GM18505 (cell line): ENCODE measurements around the gene NEU2.

Experiments used
- ATAC-seq: cut with Tn5 transposase; IDR thresholded peaks from one replicate; pipeline ENCODE4 v1.9.1; 2021; ENCODE audit not compliant: unreplicated experiment
- POLR2A ChIP-seq: IDR thresholded peaks from 4 replicates; pipeline ENCODE4 v1.6.1; 2011; ENCODE audit warnings: borderline replicate concordance; ENCODE audit not compliant: insufficient read depth, insufficient read length; ENCODE audit errors: extremely low read depth

The NEU2 gene

DNA sequence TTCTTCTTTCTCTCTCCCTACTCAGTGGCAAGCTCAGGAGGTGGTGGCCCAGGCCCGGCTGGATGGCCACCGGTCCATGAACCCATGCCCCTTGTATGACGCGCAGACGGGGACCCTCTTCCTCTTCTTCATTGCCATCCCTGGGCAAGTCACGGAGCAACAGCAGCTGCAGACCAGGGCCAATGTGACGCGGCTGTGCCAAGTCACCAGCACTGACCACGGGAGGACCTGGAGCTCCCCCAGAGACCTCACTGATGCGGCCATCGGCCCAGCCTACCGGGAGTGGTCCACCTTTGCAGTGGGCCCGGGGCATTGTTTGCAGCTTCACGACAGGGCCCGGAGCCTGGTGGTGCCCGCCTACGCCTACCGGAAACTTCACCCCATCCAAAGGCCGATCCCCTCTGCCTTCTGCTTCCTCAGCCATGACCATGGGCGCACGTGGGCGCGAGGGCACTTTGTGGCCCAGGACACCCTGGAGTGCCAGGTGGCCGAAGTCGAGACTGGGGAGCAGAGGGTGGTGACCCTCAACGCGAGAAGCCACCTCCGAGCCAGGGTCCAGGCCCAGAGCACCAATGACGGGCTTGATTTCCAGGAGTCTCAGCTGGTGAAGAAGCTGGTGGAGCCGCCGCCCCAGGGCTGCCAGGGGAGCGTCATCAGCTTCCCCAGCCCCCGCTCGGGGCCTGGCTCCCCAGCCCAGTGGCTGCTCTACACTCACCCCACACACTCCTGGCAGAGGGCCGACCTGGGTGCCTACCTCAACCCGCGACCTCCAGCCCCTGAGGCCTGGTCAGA lies 1.8 kb downstream of the NEU2 start:
- no peak for TF ChIP-seq POLR2A
- ATAC-seq = no peak

DNA sequence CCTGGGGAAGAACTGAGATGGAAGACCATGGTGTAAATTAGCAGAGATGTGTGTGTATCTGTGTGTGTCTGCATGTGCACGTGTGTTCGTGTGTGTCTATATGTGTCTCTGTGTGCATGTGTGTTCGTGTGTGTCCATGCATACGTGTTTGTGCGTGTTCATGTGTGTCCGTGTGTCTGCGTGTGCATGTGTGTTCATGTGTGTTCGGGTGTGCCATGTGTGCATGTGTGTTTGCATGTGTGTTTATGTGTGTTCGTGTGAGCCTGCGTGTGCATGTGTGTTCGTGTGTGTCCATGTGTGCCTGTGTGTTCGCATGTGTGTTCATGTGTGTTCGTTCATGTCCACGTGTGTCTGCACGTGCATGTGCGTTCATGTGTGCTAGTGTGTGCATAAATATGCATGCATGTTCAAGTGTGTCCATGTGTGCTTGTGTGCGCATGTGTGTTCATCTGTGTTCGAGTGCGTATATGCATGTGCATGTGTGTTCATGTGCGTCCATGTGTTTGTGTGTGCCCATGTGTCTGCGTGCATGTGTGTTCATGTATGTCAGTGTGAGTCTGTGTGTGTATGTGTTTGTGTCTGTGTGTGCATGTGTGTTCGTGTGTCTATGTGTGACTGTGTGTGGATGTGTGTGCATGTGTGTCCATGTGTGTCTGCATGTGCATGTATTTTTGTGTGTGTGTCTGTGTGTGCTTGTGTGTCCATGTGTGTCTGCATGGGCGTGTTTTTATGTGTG lies 3.1 kb downstream of the NEU2 start:
- TF ChIP-seq POLR2A = no peak
- no peak for ATAC-seq

DNA sequence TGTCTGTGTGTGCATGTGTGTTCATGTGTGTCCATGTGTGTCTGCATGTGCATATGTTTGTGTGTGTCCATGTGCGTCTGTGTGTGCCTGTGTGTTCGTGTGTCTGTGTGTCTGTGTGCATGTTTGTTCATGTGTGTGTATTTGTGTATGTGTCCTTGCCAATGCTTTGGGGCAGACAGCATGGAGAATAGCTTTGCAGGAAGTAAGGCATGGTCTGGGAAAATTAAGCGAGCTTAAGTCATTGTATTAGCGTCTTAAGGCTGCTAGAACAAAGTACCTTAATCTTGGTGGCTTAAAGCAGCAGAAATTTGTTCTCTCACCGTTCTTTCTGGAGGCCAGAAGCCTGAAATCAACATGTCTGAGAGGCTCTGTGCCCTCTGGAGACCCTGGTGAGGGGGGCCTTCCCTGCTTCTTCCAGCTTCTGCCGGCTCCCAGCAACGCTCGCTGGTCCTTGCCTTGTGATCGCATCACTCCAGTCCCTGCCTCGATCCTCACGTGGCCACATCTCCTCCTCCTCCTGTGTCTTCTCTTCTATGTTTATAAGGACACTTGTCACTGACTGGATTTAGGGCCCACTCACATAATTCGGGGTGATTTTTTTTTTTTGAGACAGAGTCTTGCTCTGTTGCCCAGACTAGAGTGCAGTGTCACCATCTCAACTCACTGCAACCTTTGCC lies 3.8 kb downstream of the NEU2 start:
- no peak for ATAC-seq
- TF ChIP-seq POLR2A = no peak

DNA sequence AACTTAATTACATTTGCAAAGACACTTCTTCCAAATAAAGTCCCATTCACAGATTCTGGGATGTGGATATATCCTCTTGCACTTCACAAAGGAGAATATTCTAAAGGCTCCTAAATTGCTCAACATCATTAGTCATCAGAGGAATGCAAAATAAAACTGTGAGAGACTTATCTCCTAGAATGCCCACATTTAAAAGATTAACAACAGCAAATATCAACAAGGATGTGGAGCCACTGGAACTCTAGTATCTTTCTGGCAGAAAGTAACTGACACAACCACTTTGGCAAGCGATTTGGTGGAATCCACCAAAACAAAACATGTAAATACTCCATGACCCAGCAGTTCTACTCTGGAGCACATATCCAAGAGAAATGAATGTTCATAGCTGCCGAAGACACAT lies 4.6 kb downstream of the NEU2 start:
- no peak for TF ChIP-seq POLR2A
- ATAC-seq = no peak

DNA sequence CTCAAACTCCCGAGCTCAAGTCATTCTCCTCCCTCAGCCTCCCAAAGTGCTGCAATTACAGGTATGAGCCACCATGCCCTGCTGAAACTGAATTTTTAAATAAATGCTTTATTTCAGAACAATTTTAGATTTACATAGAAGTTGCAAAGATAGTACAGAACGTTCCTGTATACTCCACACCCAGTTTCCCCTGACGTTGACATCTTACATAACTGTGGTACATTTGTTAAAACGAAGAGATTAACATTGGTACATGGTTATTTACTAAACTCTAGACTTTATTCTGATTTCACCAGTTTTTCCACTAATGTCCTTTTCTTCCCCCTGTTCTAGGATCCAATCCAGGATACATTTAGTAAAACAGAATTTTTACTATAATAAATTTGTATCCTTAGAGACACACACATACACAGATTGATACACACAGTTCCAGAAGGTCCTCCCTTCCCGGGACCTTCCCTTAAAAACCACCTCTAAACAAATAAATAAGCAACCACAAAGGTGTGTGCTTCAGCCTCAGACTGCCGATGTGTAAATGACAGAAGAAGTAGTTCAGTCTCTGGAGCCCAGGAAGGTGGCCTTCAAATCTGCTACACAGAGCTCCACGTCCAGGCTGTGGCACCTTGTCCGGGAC lies 6.9 kb downstream of the NEU2 start:
- ATAC-seq = no peak
- TF ChIP-seq POLR2A = no peak

DNA sequence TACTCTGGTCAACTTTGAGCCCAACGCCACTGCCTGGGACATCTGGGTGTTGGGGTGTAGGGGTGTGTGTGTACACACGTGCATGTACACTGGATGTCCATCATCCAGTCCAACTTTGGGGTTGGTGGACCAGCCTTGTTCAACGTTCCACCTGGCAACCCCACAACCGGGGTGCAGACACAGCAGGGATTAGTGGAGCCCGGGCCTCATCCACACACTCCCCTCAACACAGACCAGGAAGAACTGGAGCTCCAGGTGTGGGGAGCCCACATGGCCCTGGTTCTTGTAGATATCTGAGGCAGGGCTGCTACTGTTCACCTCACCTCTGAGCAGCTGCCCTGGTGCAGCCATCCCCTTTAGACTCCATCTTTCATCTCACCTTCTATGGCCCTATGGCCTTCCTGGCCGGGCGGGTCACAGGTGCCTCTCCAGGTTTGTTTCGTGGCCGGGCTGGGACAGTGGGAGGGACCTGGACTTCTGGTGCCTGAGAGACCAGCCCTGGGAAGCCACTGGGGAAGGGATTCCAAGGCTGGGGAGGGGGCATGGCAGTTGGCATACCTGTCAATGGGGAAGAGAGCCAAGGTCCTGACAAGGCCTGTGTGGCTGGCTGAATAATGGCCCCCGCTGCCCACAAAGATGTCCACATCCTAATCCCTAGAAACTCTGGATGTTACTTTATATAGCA lies 7.5 kb downstream of the NEU2 start:
- no peak for ATAC-seq
- TF ChIP-seq POLR2A = no peak

DNA sequence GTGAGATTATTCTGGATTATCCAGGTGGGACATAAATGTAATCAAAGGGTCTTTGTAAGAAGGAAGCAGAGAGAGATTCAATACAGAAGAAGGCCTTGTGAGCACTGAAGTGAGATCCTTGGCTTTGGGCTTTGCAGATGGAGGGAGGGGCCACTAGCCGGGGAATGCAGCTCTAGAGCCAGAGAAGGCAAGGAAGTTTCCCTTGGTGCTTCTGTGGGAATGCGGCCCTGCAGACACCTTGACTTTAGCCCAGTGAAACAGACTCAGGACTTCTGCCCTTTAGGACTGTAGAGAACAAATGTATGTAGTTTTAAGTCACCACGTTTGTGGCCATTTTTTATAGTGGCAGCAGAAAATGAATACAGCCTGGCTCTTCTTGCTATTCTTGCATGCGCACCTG lies 8.1 kb downstream of the NEU2 start:
- no peak for TF ChIP-seq POLR2A
- no peak for ATAC-seq

DNA sequence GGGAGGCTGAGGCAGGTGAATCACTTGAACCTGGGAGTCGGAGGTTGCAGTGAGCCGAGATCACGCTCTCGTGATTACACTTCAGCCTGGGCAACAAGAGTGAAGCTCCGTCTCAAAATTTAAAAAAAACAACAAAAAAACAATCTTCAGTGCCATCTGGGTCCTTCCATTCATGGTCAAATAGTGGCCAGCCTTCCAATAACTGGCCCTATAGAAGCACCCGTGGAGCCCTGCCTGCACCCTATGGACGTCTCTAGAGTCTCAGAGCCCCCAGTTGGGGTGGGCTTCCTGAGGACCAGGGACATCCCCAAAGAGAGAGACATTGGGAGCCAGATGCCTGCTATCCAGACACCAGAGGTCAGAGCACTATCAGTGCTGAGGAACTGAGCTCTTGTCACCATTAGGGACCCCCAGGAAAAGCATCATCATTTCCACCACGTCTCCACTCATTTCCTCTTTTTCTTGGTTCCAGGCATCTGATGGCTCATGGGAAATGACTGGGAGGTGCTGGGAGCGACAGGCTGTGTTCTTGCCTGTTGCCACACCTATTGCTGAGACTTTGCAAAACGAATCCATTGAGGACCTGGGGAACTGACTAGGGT lies 9.4 kb downstream of the NEU2 start:
- ATAC-seq = no peak
- TF ChIP-seq POLR2A = no peak

DNA sequence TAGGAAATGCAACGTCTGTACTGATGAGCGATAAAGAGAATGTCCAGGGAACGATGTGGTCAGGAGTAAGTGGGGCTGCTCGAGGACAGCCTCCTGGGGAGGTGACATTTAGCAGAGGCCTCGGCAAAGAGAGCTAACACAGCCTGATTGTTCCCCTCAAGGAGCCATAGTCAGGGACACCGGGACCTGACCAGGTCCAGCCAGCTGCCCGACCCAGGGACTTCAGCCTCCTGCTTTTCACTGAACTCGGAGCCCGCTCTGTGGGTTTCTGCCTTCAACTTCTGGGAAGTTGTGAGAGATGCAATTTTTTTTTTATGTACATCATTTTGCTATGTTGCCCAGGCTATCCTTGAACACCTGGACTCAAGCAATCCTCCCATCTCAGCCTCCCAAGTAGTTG lies 10.1 kb downstream of the NEU2 start:
- no peak for TF ChIP-seq POLR2A
- no peak for ATAC-seq

DNA sequence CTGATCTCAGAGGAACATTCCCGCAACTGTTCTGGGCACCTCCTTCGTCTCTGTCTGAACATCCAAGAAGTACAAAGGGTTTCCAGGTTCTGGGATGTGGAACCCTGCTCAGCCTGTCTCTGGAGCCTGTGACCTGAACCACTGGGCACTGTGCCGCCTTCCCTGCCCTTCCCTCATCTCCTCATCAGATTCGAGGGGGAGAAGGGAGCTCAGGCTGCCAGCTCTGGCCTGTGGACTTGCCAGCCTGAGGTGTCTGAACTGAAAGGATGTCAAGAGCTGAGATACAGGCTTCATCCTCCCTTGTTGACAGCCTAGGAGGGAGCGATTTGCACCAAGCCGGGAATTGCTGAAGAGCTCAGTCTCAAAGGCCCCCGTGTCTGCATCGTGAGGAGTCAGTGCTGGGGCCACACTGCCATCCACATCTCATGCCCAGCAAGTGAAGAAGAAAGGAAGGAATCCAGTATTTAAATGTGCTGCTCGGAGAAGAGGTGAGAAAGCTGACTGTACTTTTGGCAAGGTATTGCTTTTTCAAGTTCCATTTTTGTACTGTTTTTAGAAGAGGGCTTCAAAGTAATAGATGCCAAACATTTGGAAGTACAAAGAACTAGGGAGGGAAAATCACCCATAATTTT lies 12.6 kb downstream of the NEU2 start:
- ATAC-seq = no peak
- TF ChIP-seq POLR2A = no peak

DNA sequence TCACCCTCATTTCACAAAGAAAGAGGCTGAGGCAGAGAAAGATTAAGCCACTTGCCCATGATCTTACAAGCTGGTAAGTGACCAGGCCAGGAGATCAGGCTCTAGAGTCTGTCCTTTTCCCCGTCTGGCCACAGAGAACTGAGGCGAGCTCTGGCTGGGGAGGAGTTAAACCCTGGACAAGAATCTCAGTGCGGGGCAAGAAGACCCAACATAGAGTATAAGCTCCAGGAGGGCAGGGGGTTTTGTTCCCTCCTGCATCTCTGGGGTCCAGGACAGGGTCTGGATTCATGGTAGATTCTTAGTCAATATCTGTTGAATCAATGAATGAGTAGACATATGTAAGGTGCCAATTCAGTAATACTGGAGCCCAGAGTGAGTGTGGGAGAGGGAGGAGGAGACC lies 14.7 kb downstream of the NEU2 start:
- TF ChIP-seq POLR2A = no peak
- ATAC-seq = no peak

DNA sequence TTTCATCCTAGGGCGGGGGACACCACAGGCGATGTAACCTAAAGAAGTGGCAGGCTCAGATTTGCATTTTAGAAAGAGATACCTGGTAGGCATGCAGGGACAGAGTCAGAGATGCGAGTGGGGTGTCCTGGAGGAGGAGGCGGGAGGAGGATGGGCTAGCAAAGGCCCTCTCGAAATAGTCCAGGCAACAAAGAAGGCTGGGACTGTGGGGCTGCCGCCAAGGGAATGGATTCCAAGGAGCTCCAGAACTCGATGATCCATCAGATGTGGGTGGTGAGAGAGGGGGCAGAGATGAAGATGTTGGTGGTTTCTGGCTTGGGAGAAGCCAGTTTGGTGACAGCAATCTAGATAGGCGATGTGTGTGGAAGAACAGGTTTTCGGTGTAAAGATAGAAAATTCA lies 15.2 kb downstream of the NEU2 start:
- no peak for TF ChIP-seq POLR2A
- no peak for ATAC-seq

DNA sequence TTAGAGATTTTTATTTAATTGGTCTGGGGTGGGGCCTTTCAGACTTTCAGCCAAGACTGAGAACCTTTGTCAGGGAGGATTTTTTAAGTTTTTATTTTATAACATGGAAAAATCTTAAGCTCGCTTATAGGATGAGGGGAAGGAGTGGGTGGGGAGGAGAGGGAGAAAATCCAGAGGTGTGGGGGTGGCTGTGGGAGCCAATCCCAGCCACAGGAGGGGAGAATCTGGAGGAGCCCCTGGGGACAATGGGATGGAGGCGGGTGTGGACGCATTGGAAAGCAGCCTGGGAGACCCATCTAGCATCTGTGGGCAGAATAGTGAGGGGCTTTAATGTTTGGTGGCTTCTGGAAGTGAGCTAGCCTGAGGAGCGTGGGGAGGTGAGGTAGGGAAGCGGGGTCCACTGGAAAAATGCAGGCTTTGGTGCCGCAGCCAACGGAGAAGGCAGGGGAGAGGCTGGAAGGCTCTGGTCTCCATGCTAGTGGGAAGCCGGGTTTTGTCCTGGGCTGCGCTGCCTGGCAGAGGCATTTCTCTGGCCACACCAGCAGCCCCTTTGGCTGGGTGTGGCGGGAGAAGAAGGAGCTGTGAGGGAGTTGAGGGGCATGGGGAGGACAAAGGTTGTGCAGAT lies 16.2 kb downstream of the NEU2 start:
- no peak for ATAC-seq
- TF ChIP-seq POLR2A = no peak
